Neuronal stem cell (in vitro differentiated cells): Measurements from ENCODE around the gene PSMD2.

Experiments used
- DNase-seq: peaks from one replicate; pipeline ENCODE4 v3.0.0-alpha.2; 2013; ENCODE audit warnings: low spot score
- H2AFZ ChIP-seq: one replicate; pipeline ENCODE4 v1.6.1; 2013; ENCODE audit warnings: mild to moderate bottlenecking, low read length, inconsistent platforms
- H2AK5ac ChIP-seq: 2 replicates; pipeline ENCODE4 v1.6.1; 2013; ENCODE audit warnings: low read depth, mild to moderate bottlenecking, inconsistent platforms, low read length, moderate library complexity, mixed read lengths
- H2BK120ac ChIP-seq: 2 replicates; pipeline ENCODE4 v1.6.1; 2013; ENCODE audit warnings: low read depth, mild to moderate bottlenecking, inconsistent platforms, low read length, moderate library complexity, mixed read lengths
- H2BK12ac ChIP-seq: one replicate; pipeline ENCODE4 v1.6.1; 2013; ENCODE audit warnings: low read length, inconsistent platforms
- H2BK15ac ChIP-seq: 2 replicates; pipeline ENCODE4 v1.6.1; 2013; ENCODE audit warnings: mild to moderate bottlenecking, low read length, inconsistent platforms, mixed read lengths
- H2BK5ac ChIP-seq: one replicate; pipeline ENCODE4 v1.6.1; 2013; ENCODE audit warnings: inconsistent platforms, mild to moderate bottlenecking, low read length, moderate library complexity
- H3K14ac ChIP-seq: one replicate; pipeline ENCODE4 v1.6.1; 2013; ENCODE audit warnings: low read length, inconsistent platforms
- H3K18ac ChIP-seq: 2 replicates; pipeline ENCODE4 v1.6.1; 2013; ENCODE audit warnings: low read length, inconsistent platforms
- H3K23ac ChIP-seq: 2 replicates; pipeline ENCODE4 v1.6.1; 2013; ENCODE audit warnings: low read depth, mild to moderate bottlenecking, mixed read lengths, low read length, inconsistent platforms; ENCODE audit not compliant: poor library complexity
- H3K27ac ChIP-seq: replicated peaks from 3 replicates; pipeline ENCODE4 v1.5.1; 2013; ENCODE audit warnings: low read length, inconsistent platforms
- H3K27me3 ChIP-seq, 3 experiments: 2 replicates each; pipeline ENCODE4 v1.6.1; 2013; ENCODE audit warnings: low read length in 3 of 3, mild to moderate bottlenecking in 2 of 3, inconsistent platforms in 1 of 3, low read depth in 1 of 3, mixed read lengths in 1 of 3, moderate library complexity in 1 of 3; ENCODE audit not compliant: control insufficient read depth in 3 of 3, insufficient read depth in 3 of 3
- H3K36me3 ChIP-seq, 2 donors: replicated peaks in 1 of 2; 2 replicates each; pipeline ENCODE4 v1.6.1; 2013; ENCODE audit warnings: low read length in 2 of 2; ENCODE audit not compliant: control insufficient read depth in 2 of 2, insufficient read depth in 2 of 2
- H3K4ac ChIP-seq: 2 replicates; pipeline ENCODE4 v1.6.1; 2013; ENCODE audit warnings: inconsistent platforms, mild to moderate bottlenecking, low read length, moderate library complexity
- H3K4me1 ChIP-seq, 2 donors: 1 replicate in 1 of 2; 2 replicates in 1 of 2; pipeline ENCODE4 v1.6.1; 2013; ENCODE audit warnings: low read length in 2 of 2, low read depth in 1 of 2; ENCODE audit not compliant: control insufficient read depth in 2 of 2, insufficient read depth in 1 of 2
- H3K4me2 ChIP-seq: one replicate; pipeline ENCODE4 v1.6.1; 2013; ENCODE audit warnings: mild to moderate bottlenecking, low read length, inconsistent platforms; ENCODE audit not compliant: insufficient read depth, poor library complexity, severe bottlenecking
- H3K4me3 ChIP-seq, 2 donors: 2 replicates each; pipeline ENCODE4 v1.5.1; 2013; ENCODE audit warnings: low read length in 2 of 2, mild to moderate bottlenecking in 2 of 2, inconsistent platforms in 1 of 2, moderate library complexity in 1 of 2
- H3K79me1 ChIP-seq: one replicate; pipeline ENCODE4 v1.6.1; 2013; ENCODE audit warnings: low read depth, mild to moderate bottlenecking, inconsistent platforms, low read length, moderate library complexity
- H3K9ac ChIP-seq: one replicate; pipeline ENCODE4 v1.6.1; 2013; ENCODE audit warnings: mild to moderate bottlenecking, low read depth, low read length, inconsistent platforms; ENCODE audit not compliant: poor library complexity
- H3K9me3 ChIP-seq, 2 donors: replicated peaks in 1 of 2; 2 replicates each; pipeline versions ENCODE3 to v1.6.1; 2013; ENCODE audit warnings: low read length in 2 of 2, mild to moderate bottlenecking in 2 of 2, inconsistent platforms in 1 of 2, low read depth in 1 of 2, mixed read lengths in 1 of 2, moderate library complexity in 1 of 2; ENCODE audit not compliant: control insufficient read depth in 2 of 2, insufficient read depth in 1 of 2
- H4K8ac ChIP-seq: one replicate; pipeline ENCODE4 v1.6.1; 2013; ENCODE audit warnings: low read depth, mild to moderate bottlenecking, inconsistent platforms, low read length, moderate library complexity
- H4K91ac ChIP-seq: one replicate; pipeline ENCODE4 v1.6.1; 2013; ENCODE audit warnings: low read length, low read depth, mild to moderate bottlenecking, inconsistent platforms; ENCODE audit not compliant: poor library complexity
- WGBS, 2 donors: extraction: QIAGEN DNeasy Blood & Tissue Kit; methylation state at CpG; one replicate each; pipeline ENCODE4 v1.1.7; 2013; ENCODE audit warnings: missing lambda C conversion rate in 2 of 2, mixed read lengths in 1 of 2; ENCODE audit not compliant: insufficient read length in 2 of 2, insufficient replicate concordance in 1 of 2; ENCODE audit errors: extremely low coverage in 2 of 2; 5-methylcytosine and 5-hydroxymethylcytosine counted together

PSMD2 gene

GRCh38 chr3:184307915-184308314, 8.9 kb downstream of the PSMD2 start:
- H3K4ac ChIP-seq, result no peak overlapping the region
- no peaks in the 10 kb centered on the region for H3K9me3 ChIP-seq
- WGBS, 2 donors, result no CpG with 5 or more reads among the region's 9 CpGs
- no peaks in the 10 kb centered on the region for H3K79me1 ChIP-seq
- no peak overlapping the region for H3K23ac ChIP-seq
- no peak overlapping the region for H2BK15ac ChIP-seq
- no peak overlapping the region for H2BK120ac ChIP-seq
- no peak overlapping the region for H2BK12ac ChIP-seq
- no peak overlapping the region for H3K9ac ChIP-seq
- no peak overlapping the region for H4K8ac ChIP-seq
- no peak overlapping the region for H3K4me2 ChIP-seq
- H4K91ac ChIP-seq, result no peak overlapping the region
- no peak for DNase-seq
- H3K14ac ChIP-seq, result no peak overlapping the region
- H3K4me1 ChIP-seq, result no peaks in the 10 kb centered on the region
- no peak overlapping the region for H2BK5ac ChIP-seq
- no peaks in the 10 kb centered on the region for H3K27me3 ChIP-seq
- H3K4me3 ChIP-seq, result no peak overlapping the region
- H3K18ac ChIP-seq, result no peak overlapping the region
- no peak overlapping the region for H2AK5ac ChIP-seq
- peaks cover 47 to 67% of the 10 kb centered on the region in 2 donors for H3K36me3 ChIP-seq
- no peak overlapping the region for H2AFZ ChIP-seq
- H3K27ac ChIP-seq, result no peak overlapping the region

GRCh38 chr3:184308744-184309143, 9.7 kb downstream of the PSMD2 start:
- no peaks in the 10 kb centered on the region for H3K9me3 ChIP-seq
- no peak overlapping the region for H3K14ac ChIP-seq
- H2BK120ac ChIP-seq, result no peak overlapping the region
- H3K4me3 ChIP-seq, result no peak overlapping the region
- no peaks in the 10 kb centered on the region for H3K4me1 ChIP-seq
- H2BK15ac ChIP-seq, result no peak overlapping the region
- H4K91ac ChIP-seq, result no peak overlapping the region
- no peaks in the 10 kb centered on the region for H3K27me3 ChIP-seq
- no peak overlapping the region for H3K27ac ChIP-seq
- no peak overlapping the region for H2AK5ac ChIP-seq
- H3K4ac ChIP-seq, result no peak overlapping the region
- H2BK5ac ChIP-seq, result no peak overlapping the region
- H3K4me2 ChIP-seq, result no peak overlapping the region
- no peak overlapping the region for H2BK12ac ChIP-seq
- no peaks in the 10 kb centered on the region for H3K79me1 ChIP-seq
- peaks cover 38 to 59% of the 10 kb centered on the region in 2 donors for H3K36me3 ChIP-seq
- H2AFZ ChIP-seq, result no peak overlapping the region
- H3K9ac ChIP-seq, result no peak overlapping the region
- no peak for DNase-seq
- H4K8ac ChIP-seq, result no peak overlapping the region
- WGBS, 2 donors, result no CpG with 5 or more reads among the region's 7 CpGs
- no peak overlapping the region for H3K23ac ChIP-seq
- H3K18ac ChIP-seq, result no peak overlapping the region

GRCh38 chr3:184311633-184312032, 12.6 kb downstream of the PSMD2 start:
- Histone ChIP-seq H2BK12ac (no peak overlapping the region), H2BK120ac (no peak overlapping the region), H2AK5ac (no peak overlapping the region), H2BK15ac (no peak overlapping the region), H3K14ac (no peak overlapping the region), H3K4me1 (peaks cover 2 to 12% of the 10 kb centered on the region in 2 donors), H4K8ac (no peak overlapping the region), H2BK5ac (no peak overlapping the region), H3K79me1 (peaks cover 2% of the 10 kb centered on the region), H3K23ac (no peak overlapping the region), H3K18ac (no peak overlapping the region), H3K27ac (no peak overlapping the region), H3K27me3 (no peaks in the 10 kb centered on the region), H3K9ac (no peak overlapping the region), H2AFZ (peak overlapping the region; percentile 9), H3K4me2 (no peak overlapping the region), H3K9me3 (no peaks in the 10 kb centered on the region), H4K91ac (no peak overlapping the region), H3K4me3 (no peak overlapping the region), H3K36me3 (peaks cover 20 to 44% of the 10 kb centered on the region in 2 donors), H3K4ac (no peak overlapping the region)
- no peak for DNase-seq

- peaks cover 7 to 15% of the 10 kb centered on the region in 2 donors for H3K4me1 ChIP-seq
- no peak within 1 kb of the TSS for H2BK120ac ChIP-seq
- H3K79me1 ChIP-seq, result peaks cover 2% of the 10 kb centered on the region
- H3K4me2 ChIP-seq, result peak within 1 kb of the TSS; percentile 91
- H3K4ac ChIP-seq, result peak within 1 kb of the TSS; percentile 37
- peak; percentile 87 for DNase-seq
- H3K18ac ChIP-seq, result peak within 1 kb of the TSS; percentile 90
- peak within 1 kb of the TSS; percentile 66 for H2BK5ac ChIP-seq
- H3K4me3 ChIP-seq, result peak within 1 kb of the TSS; percentile 78 to 98
- H3K9me3 ChIP-seq, result no peaks in the 10 kb centered on the region
- peak within 1 kb of the TSS; percentile 92 for H3K9ac ChIP-seq
- H3K23ac ChIP-seq, result peak within 1 kb of the TSS; percentile 89
- no CpG with 5 or more reads among the region's 40 CpGs for WGBS, 2 donors
- H2AK5ac ChIP-seq, result peak within 1 kb of the TSS; percentile 98
- H3K27me3 ChIP-seq, result no peaks in the 10 kb centered on the region
- peaks cover 12 to 45% of the 10 kb centered on the region in 2 donors for H3K36me3 ChIP-seq
- peak within 1 kb of the TSS; percentile 72 for H3K27ac ChIP-seq
- H3K14ac ChIP-seq, result peak within 1 kb of the TSS; percentile 89
- peak within 1 kb of the TSS; percentile 53 for H4K91ac ChIP-seq
- H2BK15ac ChIP-seq, result no peak within 1 kb of the TSS
- H2BK12ac ChIP-seq, result no peak within 1 kb of the TSS
- no peak within 1 kb of the TSS for H4K8ac ChIP-seq
- H2AFZ ChIP-seq, result peak within 1 kb of the TSS; percentile 73
Measured at GRCh38 chr3:184314363-184314699, 15.3 kb downstream of the PSMD2 start, which contains the start of gene EIF4G1. Gene EIF4G1, plus strand, starts transcription at chr3:184314606. Its CDS starts 1,191 bp downstream, at chr3:184315797.
